Caco-2 (cell line): Measurements from ENCODE around the gene CYREN. TPM values are rescaled to one million over a fixed set of nuclear protein-coding genes. Genes with fewer than 3 reads are reported as not detected.

Experiments
- BruUV-seq: library from RNA; stranded (reverse); fragments of 400-500 nt; replicated peaks from 2 replicates; lab custom pipeline; 2021; lab: Mats Ljungman, UMichigan
- CTCF ChIA-PET: fragments of 300-600 bp; sonication (Branson Sonifier 250); formaldehyde crosslinking; loops from one replicate; lab custom pipeline; 2022; ENCODE audit warnings: antibody characterized with exemption; lab: Charles Lee
- POLR2A ChIA-PET: fragments of 300-600 bp; sonication (Branson Sonifier 250); formaldehyde crosslinking; loops from one replicate; lab custom pipeline; 2022; ENCODE audit warnings: antibody characterized with exemption; lab: Charles Lee
- DNase-seq, 2 experiments: peaks; one replicate each; pipeline versions ENCODE4 v3.0.0 to v3.0.0-alpha.2; 2020 to 2022
- H3K27me3 ChIP-seq: replicated peaks from 2 replicates; pipeline ENCODE4 v1.6.0; 2011; ENCODE audit warnings: low read length; ENCODE audit not compliant: control insufficient read depth, insufficient read depth
- H3K36me3 ChIP-seq: 2 replicates; pipeline ENCODE4 v1.5.1; 2011; ENCODE audit warnings: low read length; ENCODE audit not compliant: control insufficient read depth, insufficient read depth
- H3K4me1 ChIP-seq: fragments of 250-450 bp; sonication (Bioruptor Pico); 2 replicates; pipeline ENCODE4 v1.5.1; 2020; ENCODE audit warnings: mild to moderate bottlenecking
- H3K4me3 ChIP-seq: 2 replicates; pipeline ENCODE4 v1.5.1; 2011; ENCODE audit warnings: low read depth, mild to moderate bottlenecking, control low read depth, low read length
- H3K9me3 ChIP-seq: fragments of 250-450 bp; sonication (Bioruptor Pico); 2 replicates; pipeline ENCODE4 v1.5.1; 2020; ENCODE audit warnings: mild to moderate bottlenecking, moderate library complexity
- H3K27ac Mint-ChIP-seq: one replicate; pipeline ENCODE4 v1.8.0; 2022; ENCODE audit warnings: mixed read lengths; ENCODE audit not compliant: unreplicated experiment
- H3K27me3 Mint-ChIP-seq: one replicate; pipeline ENCODE4 v1.8.0; 2022; ENCODE audit warnings: mixed read lengths; ENCODE audit not compliant: insufficient read depth, unreplicated experiment
- H3K36me3 Mint-ChIP-seq: one replicate; pipeline ENCODE4 v1.8.0; 2022; ENCODE audit warnings: mild to moderate bottlenecking, mixed read lengths; ENCODE audit not compliant: insufficient read depth, unreplicated experiment
- H3K4me1 Mint-ChIP-seq: one replicate; pipeline ENCODE4 v1.8.0; 2022; ENCODE audit warnings: low read depth, mixed read lengths; ENCODE audit not compliant: unreplicated experiment
- H3K4me3 Mint-ChIP-seq: one replicate; pipeline ENCODE4 v1.8.0; 2022; ENCODE audit warnings: mild to moderate bottlenecking, moderate library complexity, mixed read lengths; ENCODE audit not compliant: unreplicated experiment
- H3K9me3 Mint-ChIP-seq: one replicate; pipeline ENCODE4 v1.8.0; 2022; ENCODE audit warnings: mixed read lengths; ENCODE audit not compliant: unreplicated experiment
- intact Hi-C: fragments of 100-400 bp; cut with micrococcal nuclease; formaldehyde crosslinking; loops from one replicate; pipeline ENCODE4 v1.10.0; 2022; ENCODE audit not compliant: unreplicated experiment
- total RNA-seq: library from RNA; stranded (reverse); gene quantifications from 2 replicates; pipeline ENCODE4 v1.2.3, GENCODE V29; 2022
- TF ChIP-seq, protein P1 (sequence below), 2 experiments: fragments of 200-600 bp in 1 of 2; IDR thresholded peaks; 1 replicate in 1 of 2; 2 replicates in 1 of 2; pipeline versions ENCODE4 v1.5.1 to v1.8.0; 2011 to 2022; ENCODE audit warnings: antibody characterized with exemption in 1 of 2, control low read depth in 1 of 2, inconsistent platforms in 1 of 2, low read depth in 1 of 2, low read length in 1 of 2, mild to moderate bottlenecking in 1 of 2, moderate library complexity in 1 of 2; ENCODE audit not compliant: insufficient read depth in 1 of 2, severe bottlenecking in 1 of 2, unreplicated experiment in 1 of 2

Gene CYREN
- total RNA-seq, 1 experiment from 2014 or later = 60.9 TPM

DNA sequence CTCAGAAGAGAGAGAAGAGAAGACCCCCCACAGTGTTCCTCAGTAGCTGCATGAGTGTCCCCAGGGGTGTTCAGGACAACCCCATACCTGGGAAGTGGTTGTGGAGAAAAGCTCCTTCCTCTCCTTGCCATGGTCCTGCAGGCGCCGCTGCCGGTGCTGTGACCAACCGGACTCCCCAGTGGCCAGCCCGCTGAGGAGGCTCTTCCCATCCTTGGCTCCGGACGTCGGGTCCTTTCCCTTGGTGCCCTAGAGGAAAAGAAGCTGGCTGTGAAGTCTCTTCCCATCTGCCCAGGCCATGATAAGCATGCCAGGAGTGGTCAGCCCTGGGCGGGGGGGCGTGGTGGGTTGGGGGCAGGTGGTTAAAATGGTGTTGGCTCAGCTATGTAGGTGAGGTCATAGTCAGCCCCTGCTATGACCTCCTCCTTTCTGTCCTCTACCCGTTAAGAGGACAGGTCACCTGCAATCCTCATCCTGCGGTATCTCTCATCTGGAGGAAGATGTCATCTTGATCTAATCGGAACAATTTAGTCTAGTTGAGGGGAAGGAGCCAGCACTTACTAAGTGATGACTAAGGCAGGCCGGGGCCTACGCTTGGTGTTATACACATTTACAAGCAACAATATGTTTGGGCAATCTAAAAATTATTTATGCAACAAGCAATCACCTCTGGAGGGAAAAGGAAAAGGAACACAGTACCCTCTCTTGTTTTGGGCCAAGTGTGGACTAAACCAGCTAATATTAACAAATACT lies 27.6 kb upstream of the CYREN start:
- Mint-ChIP-seq H3K4me3 (no peak overlapping the region), H3K4me1 (peaks cover 8% of the 10 kb centered on the region), H3K27ac (no peak overlapping the region), H3K36me3 (no peaks in the 10 kb centered on the region), H3K27me3 (no peaks in the 10 kb centered on the region), H3K9me3 (no peaks in the 10 kb centered on the region)
- Histone ChIP-seq H3K27me3 (no peaks in the 10 kb centered on the region), H3K36me3 (no peaks in the 10 kb centered on the region), H3K4me1 (peaks cover 12% of the 10 kb centered on the region), H3K4me3 (no peak overlapping the region), H3K9me3 (no peaks in the 10 kb centered on the region)
- POLR2A ChIA-PET = no interaction called here
- BruUV-seq = no TSS peak
- TF ChIP-seq, protein P1, sequence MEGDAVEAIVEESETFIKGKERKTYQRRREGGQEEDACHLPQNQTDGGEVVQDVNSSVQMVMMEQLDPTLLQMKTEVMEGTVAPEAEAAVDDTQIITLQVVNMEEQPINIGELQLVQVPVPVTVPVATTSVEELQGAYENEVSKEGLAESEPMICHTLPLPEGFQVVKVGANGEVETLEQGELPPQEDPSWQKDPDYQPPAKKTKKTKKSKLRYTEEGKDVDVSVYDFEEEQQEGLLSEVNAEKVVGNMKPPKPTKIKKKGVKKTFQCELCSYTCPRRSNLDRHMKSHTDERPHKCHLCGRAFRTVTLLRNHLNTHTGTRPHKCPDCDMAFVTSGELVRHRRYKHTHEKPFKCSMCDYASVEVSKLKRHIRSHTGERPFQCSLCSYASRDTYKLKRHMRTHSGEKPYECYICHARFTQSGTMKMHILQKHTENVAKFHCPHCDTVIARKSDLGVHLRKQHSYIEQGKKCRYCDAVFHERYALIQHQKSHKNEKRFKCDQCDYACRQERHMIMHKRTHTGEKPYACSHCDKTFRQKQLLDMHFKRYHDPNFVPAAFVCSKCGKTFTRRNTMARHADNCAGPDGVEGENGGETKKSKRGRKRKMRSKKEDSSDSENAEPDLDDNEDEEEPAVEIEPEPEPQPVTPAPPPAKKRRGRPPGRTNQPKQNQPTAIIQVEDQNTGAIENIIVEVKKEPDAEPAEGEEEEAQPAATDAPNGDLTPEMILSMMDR (IDR thresholded peaks at IDR 0.05; ENCODE audit: insufficient read depth in 1 of 2, low read depth in 1 of 2, low read length in 1 of 2, severe bottlenecking in 1 of 2, unreplicated experiment in 1 of 2) = no peak
- DNase-seq = no peak
- intact Hi-C loops = no loop called here
- CTCF ChIA-PET = no interaction called here

DNA sequence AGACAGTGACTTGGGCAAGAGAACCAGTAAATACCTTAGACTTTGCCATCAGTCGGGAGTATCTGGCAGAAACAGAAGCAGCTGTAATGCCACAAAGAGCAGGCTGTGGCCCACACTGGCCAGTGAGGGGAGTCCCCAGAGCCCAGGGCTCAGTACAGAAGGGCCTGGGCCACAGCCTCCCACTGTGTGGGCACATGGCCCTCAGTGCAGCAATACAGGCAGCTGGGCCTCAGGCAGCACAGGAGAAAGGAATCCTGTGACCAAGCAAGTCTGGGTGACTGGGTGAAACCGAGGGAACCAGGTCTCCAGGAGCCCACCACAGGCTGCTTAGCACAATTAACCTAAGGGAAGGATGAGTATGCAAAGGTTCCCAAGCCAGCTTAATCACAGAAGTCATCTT lies 26.8 kb upstream of the CYREN start:
- ChIA-PET CTCF (interaction anchor here (0.6 kb wide), 1 partner anchor 559 kb away, joined by 3 read pairs; no protein-coding TSS in a partner anchor), POLR2A (no interaction called here)
- Histone ChIP-seq H3K27me3 (no peaks in the 10 kb centered on the region), H3K9me3 (no peaks in the 10 kb centered on the region), H3K36me3 (no peaks in the 10 kb centered on the region), H3K4me3 (no peak overlapping the region), H3K4me1 (peaks cover 12% of the 10 kb centered on the region)
- TF ChIP-seq, protein P1 (IDR thresholded peaks at IDR 0.05; ENCODE audit: insufficient read depth in 1 of 2, low read depth in 1 of 2, low read length in 1 of 2, severe bottlenecking in 1 of 2, unreplicated experiment in 1 of 2) = no peak
- DNase-seq = no peak
- H3K9me3 Mint-ChIP-seq = no peaks in the 10 kb centered on the region
- no peak overlapping the region for H3K4me3 Mint-ChIP-seq
- H3K27ac Mint-ChIP-seq = no peak overlapping the region
- no peaks in the 10 kb centered on the region for H3K27me3 Mint-ChIP-seq
- peaks cover 8% of the 10 kb centered on the region for H3K4me1 Mint-ChIP-seq
- no peaks in the 10 kb centered on the region for H3K36me3 Mint-ChIP-seq
- no TSS peak for BruUV-seq
- intact Hi-C loops = no loop called here

DNA sequence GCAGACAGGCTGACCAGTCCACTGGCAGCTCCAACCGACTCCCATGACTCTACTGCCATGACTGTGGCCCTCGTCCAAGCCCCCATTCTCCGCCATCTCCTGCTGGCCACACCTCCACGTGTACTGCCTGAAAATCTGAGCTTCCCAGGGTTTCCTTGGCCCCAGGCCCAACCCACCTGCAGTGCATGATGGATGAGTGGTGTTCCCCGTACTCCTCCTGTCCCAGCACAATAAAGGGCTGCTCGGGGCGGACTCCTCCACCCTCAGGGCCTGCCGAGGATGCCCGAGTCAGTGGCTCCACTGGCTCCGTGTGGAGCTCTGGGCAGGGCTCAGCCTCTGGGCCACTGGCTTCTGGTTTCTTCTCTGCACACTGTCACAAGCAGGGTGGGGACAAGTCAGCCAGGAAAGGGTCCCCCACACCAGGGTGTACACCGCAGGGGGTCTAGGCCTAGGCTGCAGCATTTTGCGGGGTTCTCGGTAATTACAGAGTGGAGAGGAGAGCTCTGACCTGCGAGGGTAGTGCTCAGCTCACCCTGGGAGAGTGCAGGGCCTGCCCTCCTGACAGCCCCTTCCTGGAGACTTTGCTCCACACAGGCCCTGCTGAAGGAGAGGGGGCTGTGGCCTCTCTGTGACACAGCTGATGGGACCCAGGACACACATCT lies 25.6 kb upstream of the CYREN start:
- BruUV-seq = no TSS peak
- no peak overlapping the region for H3K4me3 ChIP-seq
- H3K27me3 Mint-ChIP-seq = no peaks in the 10 kb centered on the region
- CTCF ChIA-PET = interaction anchor here (0.7 kb wide), 1 partner anchor 139 kb away, joined by 3 read pairs; no protein-coding TSS in a partner anchor
- H3K36me3 ChIP-seq = no peaks in the 10 kb centered on the region
- H3K4me3 Mint-ChIP-seq = no peak overlapping the region
- intact Hi-C loops = no loop called here
- no peaks in the 10 kb centered on the region for H3K36me3 Mint-ChIP-seq
- no peaks in the 10 kb centered on the region for H3K9me3 Mint-ChIP-seq
- TF ChIP-seq, protein P1 (IDR thresholded peaks at IDR 0.05; ENCODE audit: insufficient read depth in 1 of 2, low read depth in 1 of 2, low read length in 1 of 2, severe bottlenecking in 1 of 2, unreplicated experiment in 1 of 2) = no peak
- no peaks in the 10 kb centered on the region for H3K9me3 ChIP-seq
- no peak for DNase-seq
- peaks cover 12% of the 10 kb centered on the region for H3K4me1 ChIP-seq
- POLR2A ChIA-PET = no interaction called here
- H3K4me1 Mint-ChIP-seq = peaks cover 8% of the 10 kb centered on the region
- H3K27me3 ChIP-seq = no peaks in the 10 kb centered on the region
- no peak overlapping the region for H3K27ac Mint-ChIP-seq
